ENCODE measurements around the gene LAMA3.

LAMA3 gene

DNA sequence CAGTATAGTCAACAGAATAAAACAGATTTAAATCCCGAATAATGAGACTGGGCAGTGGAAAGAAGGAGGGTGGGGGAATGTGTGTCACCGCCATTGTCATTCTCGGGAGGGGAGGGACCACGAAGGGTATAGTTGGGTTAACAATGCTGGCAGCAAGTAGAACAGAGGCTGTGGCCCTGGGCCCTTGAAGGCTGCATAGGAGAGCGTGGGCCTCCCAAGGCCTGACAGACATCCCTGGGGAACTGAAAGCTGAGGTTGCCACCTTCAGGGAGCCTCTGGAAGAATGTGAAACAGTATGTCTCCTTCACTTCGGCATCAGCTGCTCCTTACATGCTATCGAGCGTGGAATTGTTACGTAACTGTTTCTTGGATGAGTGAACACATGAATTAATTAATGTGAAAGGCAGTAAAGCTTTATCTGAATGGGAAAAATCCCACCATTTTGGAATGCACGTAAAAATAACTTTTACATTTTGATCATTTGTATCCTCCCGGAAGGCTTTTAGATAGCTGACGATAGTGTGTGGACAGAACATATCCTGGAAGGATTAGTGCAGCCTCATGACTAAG is 232.5 kb downstream of the LAMA3 start:
- FAIRE-seq, result no peak

DNA sequence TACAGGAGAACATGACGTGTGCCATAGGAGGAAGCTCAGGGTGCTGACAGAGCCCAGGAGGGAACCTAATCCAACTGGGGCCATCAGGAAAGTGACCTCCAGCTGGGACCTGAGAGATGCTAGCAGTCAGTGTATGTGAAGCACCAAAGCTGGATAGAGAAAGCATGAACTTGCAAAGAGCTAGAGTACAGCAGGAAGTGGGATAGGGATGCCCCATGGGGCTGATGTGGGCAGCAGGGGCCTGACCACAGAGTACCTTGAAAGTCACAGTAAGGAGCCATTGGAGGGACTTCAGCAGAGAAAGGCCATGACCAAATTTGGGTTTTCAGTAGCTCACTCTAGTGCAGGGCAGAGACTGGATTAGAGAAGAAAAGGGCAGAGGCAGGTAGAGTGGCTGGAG is 233.7 kb downstream of the LAMA3 start:
- FAIRE-seq, result no peak

DNA sequence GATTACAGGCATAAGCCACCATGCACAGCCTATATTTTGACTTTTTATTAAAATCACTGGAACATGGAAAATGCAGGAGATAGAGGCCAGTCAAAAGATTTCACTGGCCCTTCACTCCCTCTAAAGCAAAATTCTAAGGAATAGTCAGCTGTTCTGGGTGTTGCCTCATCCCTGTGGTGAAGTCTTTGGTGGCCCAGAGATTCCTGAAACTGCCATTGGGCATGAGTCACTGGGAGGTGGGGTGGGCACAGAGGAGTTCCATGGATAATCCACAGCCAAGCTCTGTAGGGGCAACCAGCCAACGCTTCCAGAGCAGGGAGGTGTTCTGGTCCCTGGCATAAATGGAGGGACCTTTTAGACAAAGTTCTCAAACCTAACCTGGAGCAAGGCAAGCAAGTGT is 235.6 kb downstream of the LAMA3 start:
- no peak for FAIRE-seq

DNA sequence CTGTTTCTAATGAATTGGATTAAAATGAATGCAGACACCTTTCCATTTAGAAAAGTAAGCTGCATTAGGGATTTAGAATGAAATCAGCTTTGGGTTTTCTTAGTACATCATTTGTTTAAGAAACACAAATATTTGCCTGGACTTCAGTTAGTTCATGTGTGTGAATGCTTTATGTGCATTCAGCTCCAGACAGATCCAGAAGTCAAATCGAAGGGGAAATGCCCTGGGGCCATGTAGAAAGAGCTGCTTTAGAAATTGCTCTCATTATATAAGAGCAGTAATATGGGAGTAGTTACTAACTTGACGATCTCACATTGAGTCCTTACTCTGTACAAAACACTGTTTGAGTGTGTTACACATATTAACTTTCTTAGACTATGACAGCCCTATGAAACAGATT is 237.3 kb downstream of the LAMA3 start:
- no peak for FAIRE-seq

DNA sequence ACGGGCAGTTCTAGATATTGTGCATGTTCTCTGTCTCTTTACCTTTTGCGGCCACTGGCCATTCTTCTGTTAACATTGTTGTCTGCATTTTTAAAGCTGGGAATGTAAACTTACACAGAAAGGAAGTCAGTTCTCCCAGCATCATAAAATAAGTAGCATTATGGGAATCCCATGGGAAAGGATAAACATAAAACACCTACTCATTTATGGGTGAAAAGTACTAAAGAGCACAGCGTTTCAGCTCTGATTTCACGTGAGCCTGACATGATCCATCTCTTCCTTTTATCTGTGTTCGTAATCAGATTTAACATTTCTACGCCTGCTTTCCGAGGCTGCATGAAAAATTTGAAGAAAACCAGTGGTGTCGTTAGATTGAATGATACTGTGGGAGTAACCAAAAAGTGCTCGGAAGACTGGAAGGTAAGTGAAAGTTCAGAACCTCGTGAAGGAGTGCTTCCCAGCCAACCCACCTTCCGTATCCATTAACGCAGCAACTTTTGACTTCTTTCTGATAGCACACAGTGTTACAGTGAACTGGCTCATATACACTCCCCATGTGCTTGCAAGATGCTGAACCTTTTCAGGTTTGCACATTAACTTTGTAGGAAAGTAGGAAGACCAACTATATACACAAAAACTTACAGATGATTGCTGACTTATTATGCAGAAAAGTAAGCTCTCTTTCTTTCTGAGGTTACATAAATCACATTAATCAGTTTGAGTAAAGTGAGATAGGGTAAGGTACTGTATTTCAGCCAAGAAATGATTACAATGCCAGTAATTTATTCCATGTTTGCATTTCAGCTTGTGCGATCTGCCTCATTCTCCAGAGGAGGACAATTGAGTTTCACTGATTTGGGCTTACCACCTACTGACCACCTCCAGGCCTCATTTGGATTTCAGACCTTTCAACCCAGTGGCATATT is 238.8 kb downstream of the LAMA3 start:
- no peak for FAIRE-seq

DNA sequence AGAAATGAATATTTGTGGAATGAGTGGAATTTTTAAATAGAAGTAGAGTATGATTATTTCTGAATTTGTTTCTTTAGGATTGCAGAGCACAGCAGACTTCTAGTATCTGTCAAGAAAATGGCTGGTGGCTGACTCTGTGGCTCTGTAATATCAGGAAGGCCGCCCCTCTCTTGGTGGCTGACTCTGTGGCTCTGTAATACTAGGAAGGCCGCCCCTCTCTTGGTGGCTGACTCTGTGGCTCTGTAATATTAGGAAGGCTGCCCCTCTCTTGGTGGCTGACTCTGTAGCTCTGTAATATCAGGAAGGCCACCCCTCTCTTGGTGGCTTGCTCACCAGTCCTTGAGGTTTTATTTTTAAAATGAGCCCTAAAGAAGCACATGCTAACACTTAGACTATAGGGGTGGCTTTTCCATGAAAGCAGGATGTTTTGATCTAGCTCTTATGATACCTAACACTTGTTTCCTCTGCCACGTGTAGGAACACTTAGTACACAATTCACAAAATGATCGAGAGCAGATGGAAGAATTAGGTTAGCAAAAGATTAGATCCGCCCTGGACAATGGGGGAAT is 240.2 kb downstream of the LAMA3 start:
- no peak for FAIRE-seq

DNA sequence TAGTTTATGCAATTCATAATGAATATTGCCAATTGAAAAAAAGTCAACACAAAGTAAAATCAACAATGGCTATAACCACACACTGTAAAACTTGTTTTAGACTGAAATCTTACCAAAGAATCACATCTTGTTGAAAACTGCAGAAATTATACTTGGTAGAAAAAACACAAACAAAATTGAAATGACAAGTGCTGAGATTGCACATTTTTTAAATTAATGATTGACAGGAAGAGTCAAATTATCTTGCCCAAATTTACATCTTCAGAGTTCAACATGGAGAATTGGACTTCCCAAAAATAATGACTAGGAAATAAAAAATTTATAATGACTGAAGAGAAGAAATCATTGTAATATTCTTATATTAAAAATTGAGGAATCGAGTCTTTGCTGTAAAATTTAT is 240.7 kb downstream of the LAMA3 start:
- no peak for FAIRE-seq

DNA sequence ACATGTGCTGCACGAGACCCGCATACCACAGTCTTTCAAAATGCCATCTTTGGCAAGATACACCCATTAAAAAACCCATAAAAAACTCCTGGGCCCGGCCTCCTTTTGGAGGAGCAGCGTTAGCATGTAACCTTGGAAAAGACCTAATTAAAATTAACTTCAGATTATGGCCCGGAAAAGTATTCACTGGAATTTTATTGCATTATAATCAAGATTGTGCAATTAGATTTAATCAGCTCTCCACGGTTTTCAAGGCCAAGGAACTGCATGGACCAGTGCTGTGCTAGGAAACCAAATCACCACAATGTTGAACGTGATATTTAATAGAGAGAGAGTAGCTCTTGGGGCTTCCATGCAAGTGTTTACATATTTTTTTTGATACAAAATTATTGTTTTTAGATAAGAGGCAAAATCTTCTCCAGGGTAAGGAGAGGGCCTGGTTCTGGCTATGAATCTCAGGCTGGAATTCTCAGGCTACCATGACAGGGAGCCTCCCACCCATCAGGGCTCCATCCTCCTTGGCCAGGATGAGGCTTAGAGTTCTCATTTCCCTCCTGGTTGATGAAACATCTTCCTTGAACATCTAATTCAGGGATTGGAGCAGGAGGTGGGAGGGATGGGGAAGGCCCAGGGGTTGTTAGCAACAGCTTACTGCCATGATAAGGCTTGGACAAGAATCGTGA is 243.3 kb downstream of the LAMA3 start:
- FAIRE-seq, result no peak

DNA sequence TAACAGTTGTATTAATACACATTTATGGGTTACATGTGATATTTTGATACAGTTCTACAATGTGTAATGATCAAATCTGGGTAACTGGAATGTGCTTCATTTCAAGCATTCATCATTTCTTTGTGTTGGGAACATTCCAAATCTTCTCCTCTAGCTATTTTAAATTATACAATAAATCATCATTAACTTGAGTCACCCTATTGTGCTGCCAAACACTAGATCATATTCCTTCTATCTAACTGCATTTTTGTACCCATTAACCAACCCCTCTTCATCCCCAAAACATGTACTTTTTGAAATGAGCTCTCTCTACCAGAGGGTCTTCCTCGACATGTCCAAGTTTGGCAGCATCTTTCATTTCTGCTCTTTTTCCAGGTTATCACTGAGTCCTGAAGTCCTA is 244.2 kb downstream of the LAMA3 start:
- no peak for FAIRE-seq

DNA sequence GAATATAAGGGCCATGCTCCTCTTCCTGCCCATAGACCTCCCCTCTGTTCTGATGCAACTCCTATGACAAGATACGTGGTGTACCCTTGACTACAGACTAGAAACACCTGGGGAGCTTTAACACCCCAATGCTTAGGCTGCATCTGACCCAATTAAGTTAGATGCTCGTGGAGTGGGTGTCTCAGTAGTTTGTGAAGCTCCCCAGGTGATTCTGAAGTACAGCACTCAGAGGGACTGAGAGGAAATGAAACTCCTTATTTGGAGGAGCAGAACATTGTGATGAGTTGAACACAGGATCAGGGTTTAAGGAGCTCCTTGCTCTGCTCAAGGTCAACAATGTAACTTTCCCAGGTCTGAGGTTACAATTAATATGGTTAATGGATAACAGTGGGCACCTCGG is 245.0 kb downstream of the LAMA3 start:
- FAIRE-seq, result no peak

DNA sequence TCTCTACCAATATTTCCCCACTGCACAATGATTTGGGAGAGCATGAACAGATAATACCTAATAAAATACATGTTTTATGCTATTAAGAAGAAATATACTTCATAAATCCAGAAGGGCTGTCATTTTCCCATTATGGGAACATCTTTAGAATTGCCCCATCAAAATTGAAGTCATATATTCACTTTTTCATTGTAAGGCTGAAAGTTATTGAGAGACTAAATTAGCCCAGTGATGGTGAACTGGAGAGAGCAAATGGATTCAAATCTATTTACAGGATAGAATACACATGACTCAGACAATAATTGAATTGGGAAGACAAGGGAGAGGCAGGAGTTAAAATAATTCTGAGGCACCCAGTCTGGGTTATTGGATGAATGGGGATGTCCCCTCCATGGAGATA is 245.6 kb downstream of the LAMA3 start:
- FAIRE-seq, result no peak

DNA sequence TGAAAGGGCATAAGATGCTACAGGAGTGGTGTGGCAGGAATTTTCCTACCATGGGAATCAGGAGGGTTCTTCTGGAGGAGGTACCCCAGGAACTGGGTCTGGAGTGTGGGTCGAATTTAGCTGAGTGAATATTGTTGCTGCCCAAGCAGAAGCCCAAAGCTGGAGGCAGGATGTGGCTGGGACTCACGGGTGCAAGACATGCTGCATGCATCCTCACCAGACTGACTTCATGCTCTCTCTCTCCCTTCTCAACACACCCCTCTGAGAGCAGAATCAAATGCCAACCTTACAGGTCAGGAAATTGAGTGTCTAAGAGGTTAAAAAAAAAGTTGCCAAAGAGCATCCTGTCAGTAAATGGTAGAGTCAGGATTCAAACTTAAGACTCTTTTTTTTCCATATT is 246.6 kb downstream of the LAMA3 start:
- no peak for FAIRE-seq

DNA sequence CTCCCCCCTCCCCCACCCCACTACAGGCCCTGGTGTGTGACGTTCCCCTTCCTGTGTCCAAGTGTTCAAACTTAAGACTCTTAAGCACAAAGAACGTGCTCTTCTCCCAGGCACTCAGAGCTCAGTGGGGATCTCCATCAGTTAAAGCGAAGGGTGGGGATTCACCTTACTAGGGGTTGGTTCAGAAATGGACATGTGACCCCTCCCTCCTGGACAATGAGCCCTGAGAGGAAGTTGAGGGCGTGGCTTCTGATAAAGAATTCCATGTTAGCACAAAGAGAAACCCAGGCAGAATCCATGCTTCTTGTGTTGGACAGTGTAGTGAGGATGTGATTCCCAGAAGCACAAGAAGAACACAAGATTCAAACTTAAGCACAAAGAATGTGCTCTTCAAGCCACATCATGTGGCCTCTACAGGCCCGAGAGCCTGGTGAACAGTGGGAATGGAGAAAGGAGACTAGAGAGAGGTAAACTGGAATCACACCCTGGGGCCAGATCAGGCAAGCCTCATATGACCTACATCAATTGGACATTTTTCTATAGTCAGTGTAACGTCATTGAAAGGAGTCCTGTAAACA is 247.2 kb downstream of the LAMA3 start:
- no peak for FAIRE-seq

DNA sequence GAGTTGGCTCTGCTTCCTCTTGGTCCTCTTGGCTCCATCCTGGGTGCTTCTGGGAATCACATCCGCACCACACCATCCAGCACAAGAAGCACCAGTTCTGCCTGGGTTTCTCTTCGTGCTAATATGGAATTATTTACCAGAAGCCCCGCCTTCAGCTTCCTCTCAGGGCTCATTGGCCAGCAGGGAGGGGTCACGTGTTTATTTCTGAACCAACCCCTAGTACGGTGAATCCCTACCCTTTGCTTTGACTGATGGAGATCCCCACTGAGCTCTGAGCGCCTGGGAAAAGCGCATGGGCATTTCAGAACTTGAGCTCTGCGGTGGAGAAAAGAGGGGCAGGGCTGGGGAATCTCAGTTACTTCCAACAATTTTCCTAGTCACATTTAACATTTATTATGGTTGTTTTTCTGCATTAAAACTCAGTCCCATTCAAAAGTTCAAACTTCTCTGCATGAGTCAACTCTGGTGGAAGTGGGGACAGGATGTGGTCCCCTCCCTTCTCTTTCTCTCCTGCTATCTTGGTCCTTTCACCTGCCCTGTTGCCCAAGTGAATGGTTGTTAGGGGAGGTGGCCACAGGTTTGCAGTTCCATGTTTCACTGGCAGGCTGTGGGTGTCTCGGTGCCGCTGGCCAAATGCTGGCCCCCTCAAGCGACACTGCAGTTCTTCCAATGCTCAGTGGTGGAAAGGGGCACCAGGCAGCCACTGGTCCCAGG is 248.9 kb downstream of the LAMA3 start:
- no peak for FAIRE-seq

DNA sequence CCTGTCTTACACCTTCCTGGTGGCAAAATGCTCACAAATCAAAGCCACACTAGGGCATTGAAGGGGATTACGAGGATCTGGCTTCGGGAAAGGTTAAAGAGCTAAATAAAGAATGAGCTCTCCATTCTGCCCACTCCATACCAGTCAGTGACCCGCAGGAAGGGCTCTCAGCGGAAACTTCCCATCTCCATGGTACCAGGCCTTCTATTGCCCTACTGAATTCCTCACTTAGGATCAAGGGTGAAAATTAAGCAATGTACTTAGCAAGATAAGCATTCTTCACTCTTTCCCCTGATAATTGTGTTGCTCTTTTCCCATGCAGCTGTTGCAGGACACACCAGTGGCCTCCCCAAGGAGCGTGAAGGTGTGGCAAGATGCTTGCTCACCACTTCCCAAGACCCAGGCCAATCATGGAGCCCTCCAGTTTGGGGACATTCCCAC is 249.7 kb downstream of the LAMA3 start:
- no peak for FAIRE-seq

DNA sequence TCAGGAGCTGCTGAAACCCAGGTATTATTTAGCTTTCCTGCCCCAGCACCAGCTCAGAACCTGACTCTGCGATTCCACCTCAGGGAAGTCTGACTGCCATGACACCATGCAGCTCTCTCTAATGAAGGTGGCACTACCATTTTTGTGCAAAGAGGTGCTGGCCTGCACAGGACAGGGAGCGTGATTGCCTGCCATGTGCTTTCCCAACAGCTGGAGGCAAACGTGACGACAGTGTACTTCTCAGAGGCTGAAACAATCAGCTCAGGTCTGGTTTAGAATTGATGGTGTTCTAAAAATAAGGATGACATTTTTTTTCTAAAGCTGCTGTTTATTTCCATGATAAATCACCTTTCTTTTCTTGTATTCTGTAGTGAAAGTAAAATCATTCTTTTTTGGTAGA is 250.1 kb downstream of the LAMA3 start:
- FAIRE-seq, result no peak

DNA sequence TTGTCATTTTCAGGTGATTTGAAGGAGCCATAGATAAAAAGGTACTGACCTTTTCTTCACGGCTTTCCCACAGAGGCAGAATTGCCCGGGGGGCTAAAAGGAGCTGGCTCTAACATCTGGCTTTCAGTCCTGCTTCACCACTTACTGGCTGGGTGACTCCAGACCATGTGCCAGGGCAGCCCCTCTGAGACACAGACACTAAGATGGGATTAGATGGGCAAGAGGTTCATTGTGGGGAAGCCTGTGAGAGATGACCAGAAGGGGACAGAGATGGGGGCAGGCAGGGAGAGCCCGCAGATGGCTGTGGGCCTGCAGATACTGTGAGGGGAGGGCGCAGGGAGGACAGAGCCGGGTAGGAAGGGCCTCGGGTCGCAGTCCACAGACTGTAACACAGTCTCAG is 250.6 kb downstream of the LAMA3 start:
- no peak for FAIRE-seq

DNA sequence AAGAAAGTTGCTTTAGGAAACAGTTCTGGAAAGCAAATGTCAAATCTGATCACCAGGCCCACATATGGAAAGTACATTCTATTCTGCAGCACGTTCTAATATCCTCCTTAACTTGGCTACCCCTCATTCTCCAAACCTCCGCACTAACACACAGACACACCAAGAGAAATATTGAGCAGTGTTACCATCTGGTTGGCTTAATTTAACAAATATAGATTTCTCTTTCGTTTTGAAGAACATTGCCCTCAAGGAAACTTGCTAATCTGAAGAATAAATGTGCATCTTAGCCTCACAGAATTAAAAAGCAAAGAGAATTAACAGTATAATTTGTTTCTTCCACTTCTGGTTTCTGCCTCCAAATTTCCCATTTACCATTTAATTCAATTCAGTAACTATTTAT is 252.5 kb downstream of the LAMA3 start:
- FAIRE-seq, result no peak

DNA sequence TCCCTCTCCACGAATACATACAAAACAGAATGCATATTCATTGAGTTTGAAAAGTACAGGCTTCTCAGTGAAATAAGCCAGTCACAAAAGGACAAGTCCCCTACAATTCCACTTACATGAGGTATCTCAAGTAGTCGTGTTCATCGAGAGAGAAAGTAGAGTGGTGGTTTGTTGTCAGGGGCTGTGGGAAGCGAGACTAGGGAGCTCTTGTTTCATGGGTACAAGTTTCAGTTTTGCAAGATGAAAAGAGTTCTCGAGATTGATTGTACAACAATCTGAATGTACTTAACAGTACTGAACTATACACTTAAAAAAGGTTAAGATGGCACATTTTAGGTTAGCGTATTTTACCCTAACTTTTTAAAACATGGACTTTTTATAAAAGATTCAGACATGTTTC is 253.9 kb downstream of the LAMA3 start:
- no peak for FAIRE-seq

DNA sequence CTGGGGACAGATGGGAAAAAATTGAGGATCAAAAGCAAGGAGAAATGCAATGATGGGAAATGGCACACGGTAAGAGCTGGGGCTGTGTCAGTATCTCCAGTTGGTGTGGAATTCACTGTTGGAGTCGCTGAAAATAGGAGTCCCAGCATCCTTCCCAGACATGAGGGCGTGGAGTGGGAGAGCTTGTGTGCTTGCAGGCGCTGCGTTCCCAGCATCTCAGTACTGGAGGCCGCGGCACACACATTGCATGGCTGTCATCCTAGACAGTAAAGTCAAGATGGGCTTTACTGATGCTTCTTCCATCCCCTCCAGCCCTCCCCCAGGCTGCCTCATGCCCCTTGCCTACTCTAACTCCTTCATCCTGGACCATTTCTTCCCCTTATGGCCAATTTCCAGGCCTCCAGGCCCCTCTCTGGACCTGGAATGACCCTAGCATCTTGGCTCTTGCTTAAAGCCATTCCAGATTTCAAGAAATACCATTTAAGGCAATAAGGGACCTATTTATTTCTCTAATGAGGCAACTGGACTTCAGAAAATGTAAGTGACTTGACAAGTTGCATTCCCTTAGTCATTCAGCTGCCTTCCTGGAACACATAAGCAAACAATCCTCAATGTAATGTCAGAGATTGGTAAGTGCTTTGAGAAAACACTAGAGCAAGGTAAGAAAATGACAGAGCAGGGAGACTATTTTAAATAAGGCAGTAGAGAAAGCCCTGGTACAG is 254.8 kb downstream of the LAMA3 start:
- no peak for FAIRE-seq

DNA sequence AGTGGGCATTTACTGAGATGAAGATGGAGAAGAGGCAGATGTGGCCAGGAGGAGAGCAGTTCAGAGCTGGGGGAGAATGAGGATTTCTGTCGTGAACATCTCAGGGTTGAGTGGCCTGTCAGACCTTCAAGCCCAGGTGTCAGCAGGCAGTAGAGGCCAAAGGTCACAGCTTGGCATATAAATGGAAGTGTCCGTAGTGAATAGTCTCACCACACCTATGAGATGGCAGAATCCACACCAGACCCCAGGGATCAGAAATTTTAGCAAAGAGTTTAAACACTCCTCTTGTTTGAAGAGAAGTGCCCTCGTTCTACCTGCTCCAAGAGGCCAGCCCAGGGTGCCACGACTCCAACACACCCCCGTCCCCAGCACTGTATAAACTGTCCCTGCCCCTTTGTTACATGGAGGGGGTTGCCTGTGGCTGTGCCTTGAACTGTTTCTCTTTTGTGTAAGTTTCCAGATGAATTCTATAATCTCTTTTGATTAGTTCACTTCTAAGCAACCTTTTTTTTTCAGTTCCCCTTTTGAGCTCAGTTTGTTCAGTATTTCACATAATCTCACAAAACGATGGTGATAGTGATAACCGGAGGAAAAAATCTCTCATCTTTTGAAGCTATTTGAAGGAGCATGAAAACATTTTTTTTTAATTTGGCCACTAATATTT is 256.3 kb downstream of the LAMA3 start:
- no peak for FAIRE-seq
